IMR-90 (cell line): ENCODE measurements around the gene HRC. TPM values are rescaled to one million over a fixed set of nuclear protein-coding genes. Genes with fewer than 3 reads are reported as not detected.

Experiments
- ATAC-seq: fragments of 200-7000 bp; cut with Tn5 transposase; 2 replicates; pipeline ENCODE4 v1.9.1; 2020; ENCODE audit warnings: low read depth, mild to moderate bottlenecking, moderate library complexity
- BruUV-seq: library from RNA; stranded (reverse); fragments of 400-500 nt; replicated peaks from 2 replicates; lab custom pipeline; 2021; lab: Mats Ljungman, UMichigan
- CTCF ChIA-PET: fragments of 300-600 bp; formaldehyde crosslinking; extraction: SDS; loops from one replicate; lab custom pipeline; 2021; ENCODE audit warnings: antibody characterized with exemption; lab: Yijun Ruan, JAX
- POLR2A ChIA-PET: fragments of 300-600 bp; sonication (Branson Sonifier 250); formaldehyde crosslinking; loops from one replicate; lab custom pipeline; 2022; ENCODE audit warnings: antibody characterized with exemption; ENCODE audit not compliant: unreplicated experiment; lab: Charles Lee
- DNase-seq: peaks from one replicate; pipeline ENCODE4 v3.0.0; 2013
- H2AFZ ChIP-seq: replicated peaks from 2 replicates; pipeline ENCODE3; 2013; ENCODE audit warnings: low read length, mild to moderate bottlenecking; ENCODE audit not compliant: poor library complexity
- H2AK5ac ChIP-seq: 2 replicates; pipeline ENCODE4 v1.6.1; 2013; ENCODE audit warnings: low read depth, low read length, inconsistent platforms
- H2AK9ac ChIP-seq: replicated peaks from 2 replicates; pipeline ENCODE3; 2013; ENCODE audit warnings: mild to moderate bottlenecking, low read depth, low read length, moderate library complexity; ENCODE audit not compliant: poor library complexity
- H2BK120ac ChIP-seq: 2 replicates; pipeline ENCODE4 v1.6.1; 2013; ENCODE audit warnings: low read depth, low read length, inconsistent platforms
- H2BK15ac ChIP-seq: 3 replicates; pipeline ENCODE4 v1.6.1; 2013; ENCODE audit warnings: low read depth, low read length, inconsistent platforms
- H2BK20ac ChIP-seq: 2 replicates; pipeline ENCODE4 v1.6.1; 2013; ENCODE audit warnings: low read depth, mild to moderate bottlenecking, inconsistent platforms, low read length, moderate library complexity
- H2BK5ac ChIP-seq: 2 replicates; pipeline ENCODE4 v1.6.1; 2013; ENCODE audit warnings: mild to moderate bottlenecking, low read depth, low read length, inconsistent platforms; ENCODE audit not compliant: poor library complexity, severe bottlenecking
- H3K14ac ChIP-seq: replicated peaks from 2 replicates; pipeline ENCODE4 v1.6.1; 2013; ENCODE audit warnings: low read depth, low read length, inconsistent platforms
- H3K18ac ChIP-seq: 2 replicates; pipeline ENCODE4 v1.6.1; 2013; ENCODE audit warnings: low read depth, low read length, control low read depth
- H3K23ac ChIP-seq: 2 replicates; pipeline ENCODE4 v1.6.1; 2013; ENCODE audit warnings: low read depth, low read length, inconsistent platforms
- H3K27ac ChIP-seq: 2 replicates; pipeline ENCODE4 v1.5.1; 2013; ENCODE audit warnings: mild to moderate bottlenecking, control low read depth, low read length; ENCODE audit not compliant: insufficient read depth
- H3K27me3 ChIP-seq: 2 replicates; pipeline ENCODE4 v1.6.1; 2013; ENCODE audit warnings: low read length; ENCODE audit not compliant: control insufficient read depth, insufficient read depth
- H3K36me3 ChIP-seq: 2 replicates; pipeline ENCODE4 v1.6.1; 2013; ENCODE audit warnings: low read length, mixed read lengths; ENCODE audit not compliant: control insufficient read depth, insufficient read depth
- H3K4ac ChIP-seq: 2 replicates; pipeline ENCODE4 v1.6.1; 2013; ENCODE audit warnings: low read depth, low read length, inconsistent platforms
- H3K4me1 ChIP-seq: 2 replicates; pipeline ENCODE4 v1.6.1; 2013; ENCODE audit warnings: low read length, mixed read lengths; ENCODE audit not compliant: control insufficient read depth, insufficient read depth
- H3K4me2 ChIP-seq: 2 replicates; pipeline ENCODE4 v1.6.1; 2013; ENCODE audit warnings: low read depth, mild to moderate bottlenecking, control low read depth, low read length, moderate library complexity
- H3K4me3 ChIP-seq: 2 replicates; pipeline ENCODE4 v1.5.1; 2013; ENCODE audit warnings: low read depth, mild to moderate bottlenecking, control low read depth, low read length, moderate library complexity; ENCODE audit not compliant: insufficient read depth
- H3K56ac ChIP-seq: 2 replicates; pipeline ENCODE4 v1.6.1; 2013; ENCODE audit warnings: low read length, inconsistent platforms; ENCODE audit not compliant: insufficient read depth; ENCODE audit errors: extremely low read depth
- H3K79me1 ChIP-seq, 2 experiments: 2 replicates each; pipeline ENCODE4 v1.6.1; 2013; ENCODE audit warnings: low read length in 2 of 2, inconsistent platforms in 1 of 2, low read depth in 1 of 2
- H3K9ac ChIP-seq: 2 replicates; pipeline ENCODE4 v1.6.1; 2013; ENCODE audit warnings: low read depth, low read length, control low read depth
- H3K9me1 ChIP-seq: 2 replicates; pipeline ENCODE4 v1.6.1; 2013; ENCODE audit warnings: low read length, inconsistent platforms; ENCODE audit not compliant: insufficient read depth
- H3K9me3 ChIP-seq: 2 replicates; pipeline ENCODE4 v1.6.1; 2013; ENCODE audit warnings: low read length; ENCODE audit not compliant: control insufficient read depth, insufficient read depth
- H4K20me1 ChIP-seq: 2 replicates; pipeline ENCODE4 v1.6.1; 2013; ENCODE audit warnings: low read length, inconsistent platforms; ENCODE audit not compliant: insufficient read depth
- H4K5ac ChIP-seq: 2 replicates; pipeline ENCODE4 v1.6.1; 2013; ENCODE audit warnings: mild to moderate bottlenecking, low read depth, low read length, control low read depth
- H4K8ac ChIP-seq, 2 experiments: 2 replicates each; pipeline ENCODE4 v1.6.1; 2013; ENCODE audit warnings: low read depth in 2 of 2, low read length in 2 of 2, control low read depth in 1 of 2, inconsistent platforms in 1 of 2
- H4K91ac ChIP-seq: 2 replicates; pipeline ENCODE4 v1.6.1; 2013; ENCODE audit warnings: low read depth, low read length, inconsistent platforms; ENCODE audit not compliant: insufficient read depth
- CHD1 ChIP-seq: IDR thresholded peaks from 2 replicates; pipeline ENCODE4 v1.6.1; 2012; ENCODE audit warnings: low read depth, low read length, improper control_type of control experiment
- MAFK ChIP-seq: IDR thresholded peaks from 2 replicates; pipeline ENCODE4 v1.6.1; 2012; ENCODE audit warnings: low read depth, low read length, improper control_type of control experiment
- MAZ ChIP-seq: IDR thresholded peaks from 2 replicates; pipeline ENCODE4 v1.6.1; 2012; ENCODE audit warnings: low read depth, mild to moderate bottlenecking, low read length, improper control_type of control experiment, moderate library complexity, borderline replicate concordance
- RCOR1 ChIP-seq: IDR thresholded peaks from 2 replicates; pipeline ENCODE4 v1.6.1; 2012; ENCODE audit warnings: mild to moderate bottlenecking, low read length, improper control_type of control experiment; ENCODE audit not compliant: insufficient replicate concordance
- WGBS, 2 experiments: methylation state at CpG; one replicate each; pipeline versions ENCODE4 v1.1.5 to v1.1.7; 2013; ENCODE audit warnings: missing lambda C conversion rate in 2 of 2; ENCODE audit not compliant: insufficient read length in 1 of 2; ENCODE audit errors: extremely low coverage in 2 of 2; 5-methylcytosine and 5-hydroxymethylcytosine counted together
- dilution Hi-C: fragments of 300-500 bp; cut with HindIII; formaldehyde crosslinking; loops from one replicate; pipeline ENCODE4 v1.14.3; 2018; ENCODE audit warnings: low sequenced_read_pairs; ENCODE audit not compliant: unreplicated experiment
- in situ Hi-C: fragments of 300-500 bp; cut with MboI; formaldehyde crosslinking; loops from 3 replicates; pipeline ENCODE4 v1.14.3; 2019; ENCODE audit warnings: low sequenced_read_pairs, inconsistent platforms, mixed read lengths
- intact Hi-C: fragments of 100-400 bp; cut with micrococcal nuclease; formaldehyde crosslinking; loops from 2 replicates; pipeline ENCODE4 v1.10.0; 2022
- polyA plus RNA-seq, 3 experiments: library from polyadenylated mRNA; depleted of rRNA; stranded (reverse); fragments of >200 nt; gene quantifications; 2 replicates each; pipeline ENCODE4 v1.2.3, GENCODE V29; 2012; ENCODE audit warnings: low replicate concordance in 1 of 3
- total RNA-seq: library from RNA; depleted of rRNA; stranded (reverse); fragments of >200 nt; gene quantifications from 2 replicates; pipeline ENCODE4 v1.2.3, GENCODE V29; 2012

The HRC gene
- total and polyA plus RNA-seq, 2 of the 4 experiments (the other 2 are of a cell fraction), result 0.03 TPM; not detected in 1

GRCh38 chr19:49110567-49110966 is 44.6 kb downstream of the HRC start:
- Histone ChIP-seq H2BK120ac (no peak overlapping the region), H3K9ac (no peak overlapping the region), H3K23ac (no peak overlapping the region), H3K18ac (no peak overlapping the region), H2AK9ac (no peak overlapping the region), H3K4me3 (no peak overlapping the region), H4K91ac (no peak overlapping the region), H3K4me1 (peaks cover 4% of the 10 kb centered on the region), H3K79me1 (peaks cover 11 to 46% of the 10 kb centered on the region in 2 experiments; a peak in 3 of 4 replicates), H3K4ac (no peak overlapping the region), H4K8ac (no peak overlapping the region), H2AFZ (no peak overlapping the region), H4K20me1 (peaks cover 31% of the 10 kb centered on the region), H4K5ac (no peak overlapping the region), H2BK20ac (no peak overlapping the region), H2BK5ac (no peak overlapping the region), H3K36me3 (peaks cover 39% of the 10 kb centered on the region), H3K14ac (no peak overlapping the region), H3K4me2 (no peak overlapping the region), H3K9me3 (no peaks in the 10 kb centered on the region), H3K27me3 (no peaks in the 10 kb centered on the region), H2BK15ac (no peak overlapping the region), H2AK5ac (no peak overlapping the region), H3K56ac (no peak overlapping the region), H3K9me1 (peaks cover 15% of the 10 kb centered on the region), H3K27ac (no peak overlapping the region)
- DNase-seq, result peak; percentile 62
- ChIA-PET CTCF (interaction anchor here (0.7 kb wide), 1 partner anchor 13 kb away, joined by 3 read pairs; no protein-coding TSS in a partner anchor), POLR2A (no interaction called here)
- ATAC-seq, result no peak
- dilution Hi-C loops, result no loop called here
- in situ Hi-C loops, result no loop called here
- WGBS, 2 experiments, result no CpG with 5 or more reads among the region's 3 CpGs
- intact Hi-C loops, result loop anchor here (5.0 kb wide), 1 partner anchor 87 kb away; no protein-coding TSS in a partner anchor
- BruUV-seq, result no TSS peak
- TF ChIP-seq RCOR1 (no peak), MAZ (no peak), CHD1 (no peak), MAFK (peak; percentile 54; the same call in 1 of the 2 replicates)
